GM12891 (cell line): ENCODE data around the gene MORC4.

Experiments
- DNase-seq: peaks from one replicate; pipeline ENCODE4 v3.0.0; 2011; ENCODE audit warnings: low spot score; ENCODE audit not compliant: insufficient read length
- FAIRE-seq: peaks from 2 replicates; lab custom pipeline; 2011; peaks lifted over from hg19 to GRCh38; lab: Jason Lieb, UNC
- PAX5 ChIP-seq: IDR thresholded peaks from 2 replicates; pipeline ENCODE4 v1.6.1; 2011; ENCODE audit warnings: low read length, moderate library complexity, mild to moderate bottlenecking; ENCODE audit not compliant: insufficient read depth, severe bottlenecking
- POLR2A ChIP-seq: IDR thresholded peaks from 2 replicates; pipeline ENCODE4 v1.6.1; 2011; ENCODE audit warnings: low read depth, low read length, control low read depth
- POLR2AphosphoS5 ChIP-seq: IDR thresholded peaks from 2 replicates; pipeline ENCODE4 v1.6.1; 2011; ENCODE audit warnings: low read depth, low read length, control low read depth
- POU2F2 ChIP-seq: IDR thresholded peaks from 2 replicates; pipeline ENCODE4 v1.6.1; 2011; ENCODE audit warnings: low read depth, mild to moderate bottlenecking, control low read depth, low read length, moderate library complexity
- SPI1 ChIP-seq: IDR thresholded peaks from 2 replicates; pipeline ENCODE4 v1.6.1; 2011; ENCODE audit warnings: low read depth, low read length, control low read depth
- TAF1 ChIP-seq: IDR thresholded peaks from 2 replicates; pipeline ENCODE4 v1.6.1; 2011; ENCODE audit warnings: low read depth, low read length, control low read depth

The MORC4 gene

GRCh38 chrX:106899841-106900240 is 100.2 kb downstream of the MORC4 start:
- FAIRE-seq, result no peak
- no peak for DNase-seq
- TF ChIP-seq PAX5, result no peak
- TF ChIP-seq POLR2AphosphoS5, result no peak

GRCh38 chrX:106899276-106899675 is 100.7 kb downstream of the MORC4 start:
- DNase-seq (no peak), FAIRE-seq (no peak)
- TF ChIP-seq POLR2A (no peak), POU2F2 (no peak), PAX5 (no peak), SPI1 (no peak), POLR2AphosphoS5 (no peak), TAF1 (no peak)

- FAIRE-seq, result no peak
- peak; percentile 6 for DNase-seq
- TF ChIP-seq SPI1, result no peak
Observed at GRCh38 chrX:106898462-106898861, 101.5 kb downstream of the MORC4 start.

- no peak for DNase-seq
- TF ChIP-seq POU2F2, result no peak
- no peak for TF ChIP-seq POLR2AphosphoS5
- no peak for TF ChIP-seq PAX5
- TF ChIP-seq POLR2A, result no peak
- TF ChIP-seq SPI1, result no peak
- no peak for FAIRE-seq
Observed at GRCh38 chrX:106897259-106897658, 102.8 kb downstream of the MORC4 start.

- TF ChIP-seq POLR2AphosphoS5 (no peak), SPI1 (no peak), PAX5 (no peak), POLR2A (no peak), POU2F2 (no peak), TAF1 (no peak)
- no peak for FAIRE-seq
- DNase-seq, result no peak
Observed at GRCh38 chrX:106894978-106895452, 105.0 kb downstream of the MORC4 start.

- TF ChIP-seq POLR2AphosphoS5 (no peak), POU2F2 (no peak), POLR2A (no peak), PAX5 (no peak), TAF1 (no peak), SPI1 (no peak)
- DNase-seq, result peak; percentile 14
- FAIRE-seq, result no peak
Observed at GRCh38 chrX:106894392-106894909, 105.6 kb downstream of the MORC4 start.

DNA sequence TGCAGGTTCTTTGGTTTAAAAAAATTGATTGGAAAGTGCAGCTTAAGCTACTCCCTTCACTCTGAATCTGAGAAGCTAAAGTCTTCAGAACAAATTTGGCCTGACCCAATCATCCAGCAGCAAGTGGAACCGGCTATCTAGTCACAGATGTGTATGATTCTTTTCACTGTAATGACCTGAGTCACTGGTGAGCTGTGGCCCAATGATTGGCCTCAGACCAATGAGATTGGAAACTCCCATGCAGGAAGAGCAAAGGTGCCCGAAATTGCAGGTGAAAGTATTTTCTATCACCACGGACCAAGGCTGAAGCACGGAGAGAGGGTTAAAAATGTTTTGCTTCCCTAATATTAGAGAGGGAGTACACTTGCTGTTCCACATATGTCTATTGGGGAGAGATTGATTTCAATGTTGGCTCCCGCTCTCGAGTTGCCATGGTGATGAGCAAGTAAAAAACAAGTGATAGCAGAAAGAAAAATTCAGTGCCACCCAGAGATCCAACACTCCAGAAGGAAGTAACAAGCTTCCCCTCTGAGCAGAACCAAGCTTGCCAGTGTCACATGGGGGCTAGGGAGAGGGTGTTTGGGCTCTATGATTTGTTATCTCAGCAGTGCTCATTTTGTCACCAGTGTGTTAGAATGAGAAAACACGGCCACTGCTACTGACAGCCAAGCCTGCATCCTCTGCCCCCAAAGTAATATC is 108.1 kb downstream of the MORC4 start:
- TF ChIP-seq TAF1 (no peak), PAX5 (no peak), POLR2AphosphoS5 (no peak), SPI1 (no peak), POLR2A (no peak), POU2F2 (no peak)
- FAIRE-seq (no peak), DNase-seq (no peak)
